Calu3 (cell line): ENCODE measurements around the gene CTXND1. TPM values are rescaled to one million over a fixed set of nuclear protein-coding genes. Genes with fewer than 3 reads are reported as not detected.

Source experiments
- BruUV-seq: library from RNA; stranded (reverse); fragments of 400-500 nt; replicated peaks from 2 replicates; lab custom pipeline; 2021; lab: Mats Ljungman, UMichigan
- CTCF ChIA-PET: fragments of 300-600 bp; sonication (Branson Sonifier 250); formaldehyde crosslinking; loops from one replicate; lab custom pipeline; 2022; ENCODE audit warnings: antibody characterized with exemption; lab: Charles Lee
- DNase-seq: peaks from one replicate; pipeline ENCODE4 v3.0.0; 2022
- H3K27ac Mint-ChIP-seq: one replicate; pipeline ENCODE4 v1.8.0; 2022; ENCODE audit warnings: mixed read lengths; ENCODE audit not compliant: unreplicated experiment
- H3K27me3 Mint-ChIP-seq: one replicate; pipeline ENCODE4 v1.8.0; 2022; ENCODE audit warnings: mixed read lengths; ENCODE audit not compliant: unreplicated experiment
- H3K36me3 Mint-ChIP-seq: one replicate; pipeline ENCODE4 v1.8.0; 2022; ENCODE audit warnings: mild to moderate bottlenecking, moderate library complexity, mixed read lengths; ENCODE audit not compliant: insufficient read depth, unreplicated experiment
- H3K4me1 Mint-ChIP-seq: one replicate; pipeline ENCODE4 v1.8.0; 2022; ENCODE audit warnings: mild to moderate bottlenecking, low read depth, mixed read lengths; ENCODE audit not compliant: unreplicated experiment
- H3K4me3 Mint-ChIP-seq: one replicate; pipeline ENCODE4 v1.8.0; 2022; ENCODE audit warnings: mild to moderate bottlenecking, low read depth, moderate library complexity, mixed read lengths; ENCODE audit not compliant: unreplicated experiment
- H3K9me3 Mint-ChIP-seq: one replicate; pipeline ENCODE4 v1.8.0; 2022; ENCODE audit warnings: low read depth, mixed read lengths; ENCODE audit not compliant: unreplicated experiment
- CTCF ChIP-seq: fragments of 200-600 bp; IDR thresholded peaks from one replicate; pipeline ENCODE4 v1.8.0; 2022; ENCODE audit warnings: antibody characterized with exemption; ENCODE audit not compliant: unreplicated experiment
- intact Hi-C: fragments of 100-400 bp; cut with micrococcal nuclease; formaldehyde crosslinking; loops from one replicate; pipeline ENCODE4 v1.10.0; 2022; ENCODE audit not compliant: unreplicated experiment
- total RNA-seq: library from RNA; stranded (reverse); gene quantifications from 2 replicates; pipeline ENCODE4 v1.2.3, GENCODE V29; 2022

The CTXND1 gene
- total RNA-seq, 1 experiment from 2014 or later, result not detected

- Mint-ChIP-seq H3K27ac (no peak overlapping the region), H3K9me3 (no peaks in the 10 kb centered on the region), H3K4me1 (no peaks in the 10 kb centered on the region), H3K27me3 (no peaks in the 10 kb centered on the region), H3K4me3 (no peak overlapping the region), H3K36me3 (no peaks in the 10 kb centered on the region)
- DNase-seq, result no peak
- no peak for TF ChIP-seq CTCF
- CTCF ChIA-PET, result no interaction called here
- no TSS peak for BruUV-seq
- intact Hi-C loops, result no loop called here
Observed at GRCh38 chr15:80219955-80220354, 32.1 kb downstream of the CTXND1 start.

DNA sequence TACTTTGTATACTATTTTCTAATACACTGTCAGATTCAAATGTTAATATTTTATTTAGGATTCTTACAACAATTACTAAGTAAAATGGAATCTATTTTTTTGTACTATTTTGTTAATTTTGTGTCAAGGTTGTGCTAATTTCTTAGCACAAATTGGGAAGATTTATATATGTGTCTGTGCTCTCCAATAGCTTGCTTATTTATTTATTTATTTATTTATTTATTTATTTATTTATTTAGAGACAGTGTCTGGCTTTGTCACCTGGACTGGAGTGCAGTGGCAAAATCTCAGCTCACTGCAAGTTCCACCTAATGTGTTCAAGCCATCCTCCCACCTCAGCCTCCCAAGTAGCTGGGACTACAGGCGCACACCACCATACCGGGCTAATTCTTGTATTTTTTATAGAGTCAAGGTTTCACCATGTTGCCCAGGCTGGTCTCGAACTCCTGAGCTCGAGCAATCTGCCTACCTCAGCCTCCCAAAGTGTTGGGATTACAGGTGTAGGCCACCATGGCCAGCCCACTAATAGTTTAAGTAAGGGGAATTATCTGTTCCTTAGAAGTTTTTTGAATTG, 34.6 kb downstream of the CTXND1 start:
- intact Hi-C loops, result no loop called here
- BruUV-seq, result no TSS peak
- H3K4me3 Mint-ChIP-seq, result no peak overlapping the region
- peaks cover 5% of the 10 kb centered on the region for H3K9me3 Mint-ChIP-seq
- H3K27ac Mint-ChIP-seq, result no peak overlapping the region
- no peak for DNase-seq
- H3K27me3 Mint-ChIP-seq, result peaks cover 17% of the 10 kb centered on the region
- H3K36me3 Mint-ChIP-seq, result no peaks in the 10 kb centered on the region
- CTCF ChIA-PET, result no interaction called here
- H3K4me1 Mint-ChIP-seq, result no peaks in the 10 kb centered on the region
- no peak for TF ChIP-seq CTCF

GRCh38 chr15:80216911-80217310, 35.1 kb downstream of the CTXND1 start:
- Mint-ChIP-seq H3K4me3 (no peak overlapping the region), H3K36me3 (no peaks in the 10 kb centered on the region), H3K27ac (no peak overlapping the region), H3K27me3 (peaks cover 22% of the 10 kb centered on the region), H3K9me3 (peaks cover 5% of the 10 kb centered on the region), H3K4me1 (no peaks in the 10 kb centered on the region)
- TF ChIP-seq CTCF, result no peak
- no peak for DNase-seq
- intact Hi-C loops, result no loop called here
- CTCF ChIA-PET, result no interaction called here
- no TSS peak for BruUV-seq

DNA sequence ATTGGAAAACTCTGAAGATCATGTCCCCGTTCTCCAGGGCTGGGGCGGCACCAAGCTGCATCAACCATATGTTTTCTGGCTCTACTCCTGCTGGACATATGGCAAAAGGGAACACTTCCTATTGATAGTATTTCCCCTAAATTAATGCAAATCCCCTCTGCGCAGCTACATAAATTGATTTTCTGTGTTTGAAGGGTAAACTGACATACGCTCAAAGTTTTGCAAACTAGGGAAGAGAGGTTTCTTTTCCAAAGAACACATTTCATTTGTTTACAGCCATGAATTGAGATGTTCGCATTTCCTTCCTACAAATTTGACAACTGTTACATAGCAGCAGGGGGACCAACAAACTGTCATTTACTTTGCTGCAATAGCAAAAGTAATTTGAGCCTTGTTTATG, 35.9 kb downstream of the CTXND1 start:
- intact Hi-C loops, result no loop called here
- TF ChIP-seq CTCF, result no peak
- H3K27ac Mint-ChIP-seq, result no peak overlapping the region

More for the DNA sequence above, 35.9 kb downstream of the CTXND1 start:
- no peak for DNase-seq
- H3K27me3 Mint-ChIP-seq, result peaks cover 22% of the 10 kb centered on the region
- no peaks in the 10 kb centered on the region for H3K36me3 Mint-ChIP-seq
- H3K9me3 Mint-ChIP-seq, result peaks cover 5% of the 10 kb centered on the region
- no peaks in the 10 kb centered on the region for H3K4me1 Mint-ChIP-seq
- H3K4me3 Mint-ChIP-seq, result no peak overlapping the region
- BruUV-seq, result no TSS peak
- CTCF ChIA-PET, result no interaction called here
